ENCODE measurements around the gene INHA.

Gene INHA

DNA sequence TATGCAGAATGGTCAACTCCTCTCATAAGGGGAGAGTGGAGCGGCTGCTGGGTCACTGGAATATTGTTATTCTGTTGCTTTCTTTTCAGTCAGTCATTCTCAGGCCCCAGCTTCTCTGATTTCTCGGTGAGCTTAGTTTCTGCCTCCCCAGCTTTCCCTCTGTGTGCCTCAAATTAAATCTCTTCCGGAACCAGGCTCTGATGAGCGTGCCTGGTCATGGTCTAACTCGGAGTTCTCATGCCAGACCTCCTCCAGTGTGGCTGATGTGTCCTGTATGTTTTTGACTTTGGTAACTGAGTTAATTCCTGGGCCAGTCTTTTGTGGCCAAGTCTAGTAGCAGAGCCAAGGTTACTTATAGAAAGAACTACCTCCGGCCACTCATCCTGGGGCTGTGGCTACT lies 20.6 kb downstream of the INHA start:
- H3K27me3 ChIP-seq (ENCODE audit: control insufficient read depth, insufficient read depth, low read length): no peaks in the 10 kb centered on the region
- peaks cover 5% of the 10 kb centered on the region for H3K4me1 ChIP-seq
- no peak overlapping the region for H2AFZ ChIP-seq
- no peak overlapping the region for H3K4me3 ChIP-seq (ENCODE audit: low read depth, low read length)
- H3K27ac ChIP-seq: no peak overlapping the region
- no peak overlapping the region for H3K4me2 ChIP-seq (ENCODE audit: low read length)
- no peak overlapping the region for H3K9ac ChIP-seq
- no peaks in the 10 kb centered on the region for H3K36me3 ChIP-seq (ENCODE audit: control insufficient read depth, insufficient read depth, low read length)
- H3K79me2 ChIP-seq: no peaks in the 10 kb centered on the region
- TF ChIP-seq, protein P1, sequence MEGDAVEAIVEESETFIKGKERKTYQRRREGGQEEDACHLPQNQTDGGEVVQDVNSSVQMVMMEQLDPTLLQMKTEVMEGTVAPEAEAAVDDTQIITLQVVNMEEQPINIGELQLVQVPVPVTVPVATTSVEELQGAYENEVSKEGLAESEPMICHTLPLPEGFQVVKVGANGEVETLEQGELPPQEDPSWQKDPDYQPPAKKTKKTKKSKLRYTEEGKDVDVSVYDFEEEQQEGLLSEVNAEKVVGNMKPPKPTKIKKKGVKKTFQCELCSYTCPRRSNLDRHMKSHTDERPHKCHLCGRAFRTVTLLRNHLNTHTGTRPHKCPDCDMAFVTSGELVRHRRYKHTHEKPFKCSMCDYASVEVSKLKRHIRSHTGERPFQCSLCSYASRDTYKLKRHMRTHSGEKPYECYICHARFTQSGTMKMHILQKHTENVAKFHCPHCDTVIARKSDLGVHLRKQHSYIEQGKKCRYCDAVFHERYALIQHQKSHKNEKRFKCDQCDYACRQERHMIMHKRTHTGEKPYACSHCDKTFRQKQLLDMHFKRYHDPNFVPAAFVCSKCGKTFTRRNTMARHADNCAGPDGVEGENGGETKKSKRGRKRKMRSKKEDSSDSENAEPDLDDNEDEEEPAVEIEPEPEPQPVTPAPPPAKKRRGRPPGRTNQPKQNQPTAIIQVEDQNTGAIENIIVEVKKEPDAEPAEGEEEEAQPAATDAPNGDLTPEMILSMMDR (IDR thresholded peaks at IDR 0.05): no peak
- H3K9me3 ChIP-seq (ENCODE audit: control insufficient read depth, low read length): no peaks in the 10 kb centered on the region

DNA sequence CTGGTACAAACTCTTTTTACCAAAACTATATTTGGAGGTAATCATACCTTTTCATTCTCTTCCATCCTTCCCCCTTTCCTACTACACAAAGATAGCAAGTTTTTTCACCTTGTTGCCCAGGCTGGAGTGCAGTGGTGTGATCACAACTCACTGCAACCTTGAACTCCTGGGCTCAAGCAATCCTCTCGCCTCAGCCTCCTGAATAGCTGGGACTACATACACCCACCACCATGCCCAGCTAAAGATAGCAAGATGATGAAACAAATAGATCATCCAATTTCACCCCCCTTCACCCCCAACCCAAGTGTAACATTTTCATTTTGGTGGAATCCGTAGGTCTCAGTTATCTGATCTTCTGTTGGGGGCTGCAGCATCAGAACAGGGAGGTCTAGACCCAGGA lies 21.0 kb downstream of the INHA start:
- TF ChIP-seq, protein P1 (IDR thresholded peaks at IDR 0.05): no peak
- no peaks in the 10 kb centered on the region for H3K9me3 ChIP-seq (ENCODE audit: control insufficient read depth, low read length)

DNA sequence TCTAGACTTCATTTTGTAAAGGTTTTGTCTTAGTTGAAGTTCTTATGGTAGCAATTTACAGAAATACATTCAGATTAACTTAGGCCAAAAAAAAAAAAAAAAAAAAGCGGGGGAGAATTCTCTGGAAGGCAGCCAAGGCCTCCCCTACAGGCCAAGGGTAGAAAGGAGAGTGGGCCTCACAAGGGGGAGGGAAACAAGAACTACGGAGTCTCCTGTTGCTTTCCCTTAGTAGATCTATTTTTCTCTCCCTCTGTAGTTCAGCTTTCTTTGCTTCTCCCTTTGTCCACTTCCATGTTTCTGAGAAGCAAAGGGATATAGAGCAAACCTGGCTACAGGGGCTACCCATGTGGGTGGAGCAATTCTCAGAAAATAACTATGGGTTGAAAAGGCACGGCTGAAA lies 23.1 kb downstream of the INHA start:
- Histone ChIP-seq H3K4me1 (peaks cover 10% of the 10 kb centered on the region), H3K36me3 (ENCODE audit: control insufficient read depth, insufficient read depth, low read length) (no peaks in the 10 kb centered on the region), H3K4me3 (ENCODE audit: low read depth, low read length) (no peak overlapping the region), H3K79me2 (no peaks in the 10 kb centered on the region), H3K27me3 (ENCODE audit: control insufficient read depth, insufficient read depth, low read length) (no peaks in the 10 kb centered on the region), H3K9ac (no peak overlapping the region), H3K27ac (no peak overlapping the region), H2AFZ (no peak overlapping the region), H3K9me3 (ENCODE audit: control insufficient read depth, low read length) (no peaks in the 10 kb centered on the region), H3K4me2 (ENCODE audit: low read length) (no peak overlapping the region)
- TF ChIP-seq, protein P1 (IDR thresholded peaks at IDR 0.05): no peak

More for the DNA sequence above, 21.0 kb downstream of the INHA start:
- no peak overlapping the region for H3K4me3 ChIP-seq (ENCODE audit: low read depth, low read length)
- no peak overlapping the region for H3K27ac ChIP-seq
- H3K36me3 ChIP-seq (ENCODE audit: control insufficient read depth, insufficient read depth, low read length): no peaks in the 10 kb centered on the region
- H2AFZ ChIP-seq: no peak overlapping the region
- H3K27me3 ChIP-seq (ENCODE audit: control insufficient read depth, insufficient read depth, low read length): no peaks in the 10 kb centered on the region
- H3K79me2 ChIP-seq: no peaks in the 10 kb centered on the region
- H3K4me1 ChIP-seq: peaks cover 5% of the 10 kb centered on the region
- no peak overlapping the region for H3K4me2 ChIP-seq (ENCODE audit: low read length)
- H3K9ac ChIP-seq: no peak overlapping the region

DNA sequence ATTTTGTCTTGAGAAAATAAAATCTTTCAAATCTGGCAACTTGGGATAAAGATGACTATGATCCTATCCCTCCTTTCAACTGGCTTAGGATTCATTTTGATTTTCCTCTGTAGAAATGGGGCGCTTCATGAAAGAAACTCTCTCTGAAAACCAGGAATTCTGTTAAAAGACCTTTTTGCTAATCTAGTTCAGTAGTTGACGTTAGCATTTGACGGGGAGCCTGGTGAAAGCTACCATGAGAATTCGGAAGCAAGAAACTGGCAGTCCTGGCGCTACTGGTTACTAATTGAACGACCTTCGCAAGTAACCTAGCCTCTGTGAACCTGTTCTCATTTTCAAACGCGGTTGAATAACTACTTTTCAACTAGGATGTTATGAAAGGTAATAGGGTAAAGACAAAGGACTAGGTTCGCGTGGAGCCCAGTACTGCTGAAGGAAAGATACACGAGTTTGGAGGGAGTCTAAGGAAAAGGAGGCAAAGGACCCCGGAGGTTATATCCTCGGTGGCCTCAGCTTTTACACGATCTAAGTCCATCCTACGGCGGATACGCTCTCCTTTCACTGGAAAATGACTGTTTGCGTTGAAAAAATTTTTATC lies 24.9 kb downstream of the INHA start:
- Histone ChIP-seq H3K79me2 (no peaks in the 10 kb centered on the region), H3K9ac (peak overlapping the region; percentile 47), H3K36me3 (ENCODE audit: control insufficient read depth, insufficient read depth, low read length) (no peaks in the 10 kb centered on the region), H3K27ac (peak overlapping the region; percentile 90), H3K4me1 (peaks cover 10% of the 10 kb centered on the region), H3K9me3 (ENCODE audit: control insufficient read depth, low read length) (no peaks in the 10 kb centered on the region), H3K27me3 (ENCODE audit: control insufficient read depth, insufficient read depth, low read length) (no peaks in the 10 kb centered on the region), H3K4me3 (ENCODE audit: low read depth, low read length) (peak overlapping the region; percentile 97), H2AFZ (peak overlapping the region; percentile 83), H3K4me2 (ENCODE audit: low read length) (peak overlapping the region; percentile 94)
- TF ChIP-seq, protein P1 (IDR thresholded peaks at IDR 0.05): no peak

Measured in parathyroid adenoma (tissue), 2 donors.